SK-N-SH (cell line): ENCODE results near the gene NTMT1.
A peak's percentile ranks its signal among the peaks of the same experiment; 100 is the strongest.

ENCODE experiments used
- POLR2AphosphoS5 ChIP-seq: IDR thresholded peaks from 2 replicates; pipeline ENCODE4 v1.6.1; 2012; ENCODE audit warnings: low read depth, low read length
- TF ChIP-seq, protein P1 (sequence below): fragments of 200-600 bp; sonication (generic); IDR thresholded peaks from 2 replicates; pipeline ENCODE4 v1.6.1; 2017; ENCODE audit warnings: antibody characterized with exemption, mild to moderate bottlenecking, moderate library complexity

DNA sequence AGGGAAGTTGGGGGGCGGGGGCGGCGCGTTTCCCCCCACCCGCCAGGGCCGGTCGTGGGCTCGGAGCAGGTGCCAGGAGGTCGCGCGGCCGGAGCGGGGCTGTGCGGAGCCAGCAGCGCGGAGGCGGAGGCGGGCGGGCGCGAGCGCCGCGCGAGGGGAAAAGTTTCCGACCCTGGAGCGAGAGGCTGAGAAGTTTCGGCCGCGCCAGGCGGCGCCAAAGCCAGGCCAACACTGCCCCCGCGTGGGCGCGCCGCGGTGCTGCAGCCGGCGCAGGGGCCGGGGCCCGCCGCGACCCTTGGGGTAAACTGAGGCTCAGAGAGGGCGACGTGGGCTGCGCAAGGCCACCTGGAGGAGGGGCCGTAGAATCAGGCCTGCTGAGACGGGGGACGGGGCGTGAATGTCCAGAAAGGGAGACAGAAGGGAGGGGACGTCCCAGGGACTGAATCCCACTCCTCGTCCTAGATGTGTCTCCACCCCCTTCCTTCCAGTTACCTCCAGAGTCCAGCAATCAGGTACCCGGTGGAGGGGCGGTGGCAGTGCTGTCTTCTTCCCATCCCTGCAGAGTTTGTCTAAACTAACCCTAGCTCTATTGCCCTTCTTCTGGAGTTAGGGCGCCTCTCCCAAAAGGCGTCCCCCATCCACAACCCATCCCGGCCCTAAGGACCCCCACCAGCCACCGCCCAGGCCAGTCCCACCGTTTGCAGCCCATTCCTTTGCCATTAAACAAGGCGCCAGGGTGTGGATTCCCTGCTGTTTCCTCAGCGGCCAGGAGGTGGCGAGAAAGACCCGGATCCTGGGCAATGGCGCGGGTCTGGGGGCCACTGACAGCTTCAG, 15.3 kb upstream of the NTMT1 start:
- TF ChIP-seq, protein P1, sequence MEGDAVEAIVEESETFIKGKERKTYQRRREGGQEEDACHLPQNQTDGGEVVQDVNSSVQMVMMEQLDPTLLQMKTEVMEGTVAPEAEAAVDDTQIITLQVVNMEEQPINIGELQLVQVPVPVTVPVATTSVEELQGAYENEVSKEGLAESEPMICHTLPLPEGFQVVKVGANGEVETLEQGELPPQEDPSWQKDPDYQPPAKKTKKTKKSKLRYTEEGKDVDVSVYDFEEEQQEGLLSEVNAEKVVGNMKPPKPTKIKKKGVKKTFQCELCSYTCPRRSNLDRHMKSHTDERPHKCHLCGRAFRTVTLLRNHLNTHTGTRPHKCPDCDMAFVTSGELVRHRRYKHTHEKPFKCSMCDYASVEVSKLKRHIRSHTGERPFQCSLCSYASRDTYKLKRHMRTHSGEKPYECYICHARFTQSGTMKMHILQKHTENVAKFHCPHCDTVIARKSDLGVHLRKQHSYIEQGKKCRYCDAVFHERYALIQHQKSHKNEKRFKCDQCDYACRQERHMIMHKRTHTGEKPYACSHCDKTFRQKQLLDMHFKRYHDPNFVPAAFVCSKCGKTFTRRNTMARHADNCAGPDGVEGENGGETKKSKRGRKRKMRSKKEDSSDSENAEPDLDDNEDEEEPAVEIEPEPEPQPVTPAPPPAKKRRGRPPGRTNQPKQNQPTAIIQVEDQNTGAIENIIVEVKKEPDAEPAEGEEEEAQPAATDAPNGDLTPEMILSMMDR, result peak; percentile 87
- TF ChIP-seq POLR2AphosphoS5, result 0 out of 2 replicates have a peak, but pooled peaks have one; percentile 8
